Neural cell (in vitro differentiated cells): ENCODE data around the gene KDM4B. TPM values are rescaled to one million over a fixed set of nuclear protein-coding genes. Genes with fewer than 3 reads are reported as not detected.

Source experiments
- H2AFZ ChIP-seq: fragments of 200-600, 300-800 bp; sonication (generic), shearing (Covaris generic); 2 replicates; pipeline ENCODE4 v1.6.0; 2014; ENCODE audit warnings: low read depth, mild to moderate bottlenecking, antibody characterized with exemption, low read length, moderate library complexity
- H3F3A ChIP-seq: fragments of 200-600 bp; shearing (Covaris generic); 2 replicates; pipeline ENCODE4 v1.6.1; 2016; ENCODE audit warnings: mild to moderate bottlenecking, moderate library complexity, mixed read lengths, antibody characterized with exemption, low read length; ENCODE audit not compliant: insufficient read depth, poor library complexity, severe bottlenecking
- H3K27ac ChIP-seq: fragments of 200-600, 300-800 bp; sonication (generic), shearing (Covaris generic); 2 replicates; pipeline ENCODE4 v1.5.1; 2014; ENCODE audit warnings: mild to moderate bottlenecking, low read length, moderate library complexity
- H3K27me3 ChIP-seq: fragments of 300-800, 200-600 bp; sonication (generic), shearing (Covaris generic); 2 replicates; pipeline ENCODE4 v1.6.0; 2014; ENCODE audit warnings: mild to moderate bottlenecking, low read depth, low read length, moderate library complexity; ENCODE audit not compliant: insufficient read depth
- H3K36me3 ChIP-seq: fragments of 300-800, 200-600 bp; sonication (generic), shearing (Covaris generic); 2 replicates; pipeline ENCODE4 v1.5.1; 2014; ENCODE audit warnings: mild to moderate bottlenecking, antibody characterized with exemption, low read length, moderate library complexity; ENCODE audit not compliant: insufficient read depth
- H3K4me2 ChIP-seq: fragments of 300-800, 200-600 bp; sonication (generic), shearing (Covaris generic); 2 replicates; pipeline ENCODE4 v1.6.0; 2014; ENCODE audit warnings: mild to moderate bottlenecking, low read length
- H3K4me3 ChIP-seq: fragments of 300-800, 200-600 bp; sonication (generic), shearing (Covaris generic); 2 replicates; pipeline ENCODE4 v1.5.1; 2014; ENCODE audit warnings: mild to moderate bottlenecking, low read length, moderate library complexity
- H3K79me2 ChIP-seq: fragments of 200-600 bp; shearing (Covaris generic); replicated peaks from 2 replicates; pipeline ENCODE4 v1.6.0; 2014; ENCODE audit warnings: mild to moderate bottlenecking, low read length, moderate library complexity; ENCODE audit not compliant: insufficient read depth
- H3K9ac ChIP-seq: fragments of 300-800, 200-600 bp; sonication (generic), shearing (Covaris generic); 2 replicates; pipeline ENCODE4 v1.6.1; 2016; ENCODE audit warnings: mild to moderate bottlenecking, low read length, mixed read lengths
- H3K9me2 ChIP-seq: fragments of 200-600 bp; shearing (Covaris generic); 2 replicates; pipeline ENCODE4 v1.6.1; 2016; ENCODE audit warnings: mild to moderate bottlenecking, low read length, mixed read lengths; ENCODE audit not compliant: insufficient read depth
- H3K9me3 ChIP-seq: fragments of 200-600, 300-800 bp; sonication (generic), shearing (Covaris generic); 2 replicates; pipeline ENCODE4 v1.6.1; 2016; ENCODE audit warnings: mild to moderate bottlenecking, mixed run types, low read length, moderate library complexity, mixed read lengths
- H4K20me1 ChIP-seq: fragments of 200-600 bp; shearing (Covaris generic); 2 replicates; pipeline ENCODE4 v1.6.1; 2016; ENCODE audit warnings: mild to moderate bottlenecking, mixed run types; ENCODE audit not compliant: insufficient read depth
- EP300 ChIP-seq: fragments of 450-650 bp; conservative IDR thresholded peaks from 2 replicates; pipeline ENCODE4 v1.6.1; 2014; ENCODE audit warnings: antibody characterized with exemption, mild to moderate bottlenecking, moderate library complexity; ENCODE audit not compliant: poor library complexity, severe bottlenecking
- EZH2 ChIP-seq: fragments of 200-600, 300-800 bp; shearing (Covaris generic), sonication (generic); IDR thresholded peaks from 2 replicates; pipeline ENCODE4 v1.6.1; 2014; ENCODE audit warnings: antibody characterized with exemption, low read length, borderline replicate concordance, mild to moderate bottlenecking; ENCODE audit not compliant: insufficient read depth, poor library complexity, severe bottlenecking
- MXI1 ChIP-seq: fragments of 450-650 bp; conservative IDR thresholded peaks from 2 replicates; pipeline ENCODE4 v1.6.1; 2014; ENCODE audit warnings: antibody characterized with exemption, mild to moderate bottlenecking; ENCODE audit not compliant: poor library complexity, severe bottlenecking
- POLR2AphosphoS5 ChIP-seq: IDR thresholded peaks from 2 replicates; pipeline ENCODE4 v1.6.1; 2012
- RAD21 ChIP-seq: fragments of 450-650 bp; conservative IDR thresholded peaks from 2 replicates; pipeline ENCODE4 v1.6.1; 2014; ENCODE audit warnings: antibody characterized with exemption, mild to moderate bottlenecking, moderate library complexity
- SMC3 ChIP-seq: fragments of 450-650 bp; conservative IDR thresholded peaks from 2 replicates; pipeline ENCODE4 v1.6.1; 2014; ENCODE audit warnings: antibody characterized with exemption, mild to moderate bottlenecking, moderate library complexity; ENCODE audit not compliant: poor library complexity
- TAF1 ChIP-seq: IDR thresholded peaks from 2 replicates; pipeline ENCODE4 v1.6.1; 2012; ENCODE audit warnings: low read depth
- polyA plus RNA-seq: library from polyadenylated mRNA; depleted of rRNA; stranded (reverse); fragments of >200 nt; gene quantifications from 2 replicates; pipeline ENCODE4 v1.2.3, GENCODE V29; 2014
- TF ChIP-seq, protein P1 (sequence below): IDR thresholded peaks from 2 replicates; pipeline ENCODE4 v1.6.1; 2012; ENCODE audit warnings: borderline replicate concordance
- TF ChIP-seq, protein P2 (sequence below): fragments of 450-650 bp; IDR thresholded peaks from 2 replicates; pipeline ENCODE4 v1.5.1; 2014; ENCODE audit warnings: antibody characterized with exemption, mild to moderate bottlenecking, moderate library complexity; ENCODE audit not compliant: poor library complexity, severe bottlenecking

KDM4B gene
- polyA plus RNA-seq, 1 donor from 2014 or later: 19.1 TPM

DNA sequence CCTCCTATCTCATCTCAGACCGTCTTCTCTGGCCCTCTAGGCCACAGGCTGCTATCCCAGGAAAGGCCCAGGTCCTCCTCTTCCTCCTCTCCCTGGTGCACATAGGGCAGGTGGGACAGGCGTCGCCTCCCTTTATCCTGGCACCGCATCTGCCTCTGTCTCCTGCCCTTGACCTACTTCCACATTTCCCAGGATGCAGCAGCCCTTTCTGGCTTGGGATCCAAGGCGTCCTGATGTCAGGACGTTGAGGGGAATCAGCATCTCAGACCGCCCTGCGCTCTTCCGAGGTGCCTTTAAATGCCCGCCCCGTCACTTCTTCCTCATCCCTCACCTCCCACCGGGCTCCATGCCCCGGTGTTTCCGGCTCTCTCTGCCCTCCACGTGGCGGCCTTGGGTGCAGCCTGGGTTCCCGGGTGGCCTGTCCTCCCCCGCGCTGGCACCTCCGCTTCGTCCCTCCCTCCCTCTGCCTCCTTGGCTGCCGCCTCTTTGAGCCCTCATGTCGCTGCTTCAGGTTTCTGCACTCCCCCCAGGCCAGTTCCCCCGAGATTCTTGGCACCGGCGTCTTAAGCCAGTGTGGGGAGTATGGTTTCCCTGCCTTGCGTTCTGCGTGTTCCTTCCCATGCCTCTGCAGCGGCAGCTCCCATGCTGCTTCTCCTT lies 66.3 kb downstream of the KDM4B start:
- no peaks in the 10 kb centered on the region for H3K36me3 ChIP-seq
- H3K9me3 ChIP-seq: no peaks in the 10 kb centered on the region
- no peaks in the 10 kb centered on the region for H3F3A ChIP-seq
- H2AFZ ChIP-seq: no peak overlapping the region
- TF ChIP-seq TAF1 (no peak), EZH2 (no peak), EP300 (no peak), SMC3 (no peak), MXI1 (no peak)
- TF ChIP-seq, protein P1, sequence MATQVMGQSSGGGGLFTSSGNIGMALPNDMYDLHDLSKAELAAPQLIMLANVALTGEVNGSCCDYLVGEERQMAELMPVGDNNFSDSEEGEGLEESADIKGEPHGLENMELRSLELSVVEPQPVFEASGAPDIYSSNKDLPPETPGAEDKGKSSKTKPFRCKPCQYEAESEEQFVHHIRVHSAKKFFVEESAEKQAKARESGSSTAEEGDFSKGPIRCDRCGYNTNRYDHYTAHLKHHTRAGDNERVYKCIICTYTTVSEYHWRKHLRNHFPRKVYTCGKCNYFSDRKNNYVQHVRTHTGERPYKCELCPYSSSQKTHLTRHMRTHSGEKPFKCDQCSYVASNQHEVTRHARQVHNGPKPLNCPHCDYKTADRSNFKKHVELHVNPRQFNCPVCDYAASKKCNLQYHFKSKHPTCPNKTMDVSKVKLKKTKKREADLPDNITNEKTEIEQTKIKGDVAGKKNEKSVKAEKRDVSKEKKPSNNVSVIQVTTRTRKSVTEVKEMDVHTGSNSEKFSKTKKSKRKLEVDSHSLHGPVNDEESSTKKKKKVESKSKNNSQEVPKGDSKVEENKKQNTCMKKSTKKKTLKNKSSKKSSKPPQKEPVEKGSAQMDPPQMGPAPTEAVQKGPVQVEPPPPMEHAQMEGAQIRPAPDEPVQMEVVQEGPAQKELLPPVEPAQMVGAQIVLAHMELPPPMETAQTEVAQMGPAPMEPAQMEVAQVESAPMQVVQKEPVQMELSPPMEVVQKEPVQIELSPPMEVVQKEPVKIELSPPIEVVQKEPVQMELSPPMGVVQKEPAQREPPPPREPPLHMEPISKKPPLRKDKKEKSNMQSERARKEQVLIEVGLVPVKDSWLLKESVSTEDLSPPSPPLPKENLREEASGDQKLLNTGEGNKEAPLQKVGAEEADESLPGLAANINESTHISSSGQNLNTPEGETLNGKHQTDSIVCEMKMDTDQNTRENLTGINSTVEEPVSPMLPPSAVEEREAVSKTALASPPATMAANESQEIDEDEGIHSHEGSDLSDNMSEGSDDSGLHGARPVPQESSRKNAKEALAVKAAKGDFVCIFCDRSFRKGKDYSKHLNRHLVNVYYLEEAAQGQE: no peak
- TF ChIP-seq, protein P2, sequence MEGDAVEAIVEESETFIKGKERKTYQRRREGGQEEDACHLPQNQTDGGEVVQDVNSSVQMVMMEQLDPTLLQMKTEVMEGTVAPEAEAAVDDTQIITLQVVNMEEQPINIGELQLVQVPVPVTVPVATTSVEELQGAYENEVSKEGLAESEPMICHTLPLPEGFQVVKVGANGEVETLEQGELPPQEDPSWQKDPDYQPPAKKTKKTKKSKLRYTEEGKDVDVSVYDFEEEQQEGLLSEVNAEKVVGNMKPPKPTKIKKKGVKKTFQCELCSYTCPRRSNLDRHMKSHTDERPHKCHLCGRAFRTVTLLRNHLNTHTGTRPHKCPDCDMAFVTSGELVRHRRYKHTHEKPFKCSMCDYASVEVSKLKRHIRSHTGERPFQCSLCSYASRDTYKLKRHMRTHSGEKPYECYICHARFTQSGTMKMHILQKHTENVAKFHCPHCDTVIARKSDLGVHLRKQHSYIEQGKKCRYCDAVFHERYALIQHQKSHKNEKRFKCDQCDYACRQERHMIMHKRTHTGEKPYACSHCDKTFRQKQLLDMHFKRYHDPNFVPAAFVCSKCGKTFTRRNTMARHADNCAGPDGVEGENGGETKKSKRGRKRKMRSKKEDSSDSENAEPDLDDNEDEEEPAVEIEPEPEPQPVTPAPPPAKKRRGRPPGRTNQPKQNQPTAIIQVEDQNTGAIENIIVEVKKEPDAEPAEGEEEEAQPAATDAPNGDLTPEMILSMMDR: no peak
- no peak overlapping the region for H3K27ac ChIP-seq
- no peaks in the 10 kb centered on the region for H3K27me3 ChIP-seq
- no peaks in the 10 kb centered on the region for H3K9me2 ChIP-seq
- no peak overlapping the region for H3K9ac ChIP-seq
- H3K4me2 ChIP-seq: no peak overlapping the region
- peaks cover 6% of the 10 kb centered on the region for H4K20me1 ChIP-seq
- peaks cover 4% of the 10 kb centered on the region for H3K79me2 ChIP-seq
- H3K4me3 ChIP-seq: no peak overlapping the region

DNA sequence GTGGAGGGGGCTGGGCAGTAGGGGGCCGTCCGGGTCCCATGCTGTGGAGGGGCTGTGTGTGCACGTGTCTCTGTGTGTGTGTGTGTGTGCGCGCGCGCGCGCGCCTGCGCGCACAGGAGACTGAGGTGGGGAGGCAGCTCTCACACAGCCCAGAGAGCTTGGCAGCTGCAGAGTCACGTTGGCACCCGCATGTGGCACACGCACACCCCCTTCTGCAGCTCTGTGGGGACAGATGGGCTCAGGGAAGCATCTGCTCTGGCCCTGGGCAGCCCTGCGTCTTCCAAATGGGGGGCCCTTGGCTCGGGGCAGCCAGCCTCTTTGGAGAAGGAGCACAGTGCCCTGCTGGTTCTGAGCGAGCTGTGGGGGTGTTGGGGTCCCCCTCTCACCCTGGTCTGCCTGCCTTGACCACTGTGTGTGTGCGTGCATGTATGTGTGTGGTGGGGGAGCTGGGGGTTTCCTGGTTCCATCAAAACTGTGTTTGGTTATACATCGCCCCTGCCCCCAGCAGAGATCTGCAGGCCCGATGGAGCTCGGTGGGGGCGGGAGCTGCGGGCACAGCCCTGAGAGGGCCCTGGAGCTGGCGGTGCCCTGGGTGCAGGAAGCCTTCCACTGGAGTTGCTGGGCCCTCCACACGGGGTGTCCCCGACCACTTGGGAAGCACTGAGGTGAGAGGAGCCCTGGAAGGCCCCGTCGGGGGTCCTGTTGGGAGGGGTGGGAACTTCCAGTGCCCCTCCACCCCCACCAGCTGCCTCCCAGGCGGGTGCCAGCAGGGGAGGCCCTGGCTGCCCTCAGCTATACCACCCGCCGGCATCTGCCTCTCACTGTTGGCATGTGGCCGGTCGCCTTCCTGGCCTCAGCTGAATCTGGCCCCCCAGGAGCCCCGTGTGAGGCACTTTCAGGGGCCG lies 67.1 kb downstream of the KDM4B start:
- Histone ChIP-seq H3K9me3 (no peaks in the 10 kb centered on the region), H3K36me3 (no peaks in the 10 kb centered on the region), H4K20me1 (peaks cover 6% of the 10 kb centered on the region), H3K27ac (no peak overlapping the region), H2AFZ (no peak overlapping the region), H3K9ac (no peak overlapping the region), H3K4me2 (no peak overlapping the region), H3K79me2 (peaks cover 4% of the 10 kb centered on the region), H3K4me3 (no peak overlapping the region), H3K27me3 (no peaks in the 10 kb centered on the region), H3K9me2 (no peaks in the 10 kb centered on the region), H3F3A (no peaks in the 10 kb centered on the region)
- TF ChIP-seq EZH2: no peak
- no peak for TF ChIP-seq EP300
- no peak for TF ChIP-seq POLR2AphosphoS5
- no peak for TF ChIP-seq SMC3
- TF ChIP-seq TAF1: no peak
- TF ChIP-seq, protein P2: no peak
- no peak for TF ChIP-seq MXI1
- TF ChIP-seq RAD21: no peak
- TF ChIP-seq, protein P1: no peak
